ENCODE measurements around the gene SHC3. TPM values are rescaled to one million over a fixed set of nuclear protein-coding genes. Genes with fewer than 3 reads are reported as not detected.
A peak's percentile ranks its signal among the peaks of the same experiment; 100 is the strongest.

Gene SHC3
- total and polyA plus RNA-seq, 2 experiments from 2014 or later = 0.30 to 0.54 TPM

GRCh38 chr9:88995200-88995577, 183.4 kb downstream of the SHC3 start:
- H3K9ac ChIP-seq = no peak overlapping the region
- 65 to 71% methylated on average over 6 of the region's 6 CpGs for WGBS, 2 experiments (ENCODE audit: low coverage in 1 of 2, low lambda C conversion rate in 2 of 2, missing lambda C conversion rate in 2 of 2)
- no peak for DNase-seq
- no peaks in the 10 kb centered on the region for H4K20me1 ChIP-seq (ENCODE audit: insufficient read depth)
- no peaks in the 10 kb centered on the region for H3K36me3 ChIP-seq (ENCODE audit: low read depth)
- no peaks in the 10 kb centered on the region for H3K9me3 ChIP-seq (ENCODE audit: low read depth)
- TF ChIP-seq EZH2 (IDR thresholded peaks at IDR 0.05; ENCODE audit: insufficient read depth, poor library complexity, severe bottlenecking) (no peak), EZH2phosphoT487 (IDR thresholded peaks at IDR 0.05; ENCODE audit: insufficient read depth, low read depth) (no peak)
- H3K4me1 ChIP-seq (ENCODE audit: insufficient read depth) = peaks cover 35% of the 10 kb centered on the region
- no peak overlapping the region for H3K27ac ChIP-seq
- H3K4me3 ChIP-seq = 0 out of 2 replicates have a peak overlapping the region, but pooled peaks have one; percentile 1
- no peaks in the 10 kb centered on the region for H3K9me2 ChIP-seq (ENCODE audit: insufficient read depth)
- H3F3A ChIP-seq (ENCODE audit: insufficient read depth) = peaks cover 9% of the 10 kb centered on the region; the same call in 1 of the 2 replicates
- H2AFZ ChIP-seq = no peak overlapping the region
- H3K79me2 ChIP-seq (ENCODE audit: insufficient read depth) = peaks cover 67% of the 10 kb centered on the region
- H3K27me3 ChIP-seq (replicated peaks; ENCODE audit: insufficient read depth) = no peaks in the 10 kb centered on the region
- H3K4me2 ChIP-seq (ENCODE audit: unreplicated experiment) = peak overlapping the region; percentile 23
- in situ Hi-C loops (cut with MboI) = loop anchor here (10.0 kb wide), 2 partner anchors 250 to 330 kb away; no protein-coding TSS in a partner anchor

GRCh38 chr9:88994469-88995199, 184.0 kb downstream of the SHC3 start:
- Histone ChIP-seq H3K9me3 (ENCODE audit: low read depth) (no peaks in the 10 kb centered on the region), H2AFZ (no peak overlapping the region), H3K27me3 (replicated peaks; ENCODE audit: insufficient read depth) (no peaks in the 10 kb centered on the region), H3K9me2 (ENCODE audit: insufficient read depth) (no peaks in the 10 kb centered on the region), H3K4me3 (0 out of 2 replicates have a peak overlapping the region, but pooled peaks have one; percentile 1), H3K4me2 (ENCODE audit: unreplicated experiment) (peak overlapping the region; percentile 23), H3K79me2 (ENCODE audit: insufficient read depth) (peaks cover 67% of the 10 kb centered on the region), H3F3A (ENCODE audit: insufficient read depth) (peaks cover 11% of the 10 kb centered on the region; the same call in 1 of the 2 replicates), H3K36me3 (ENCODE audit: low read depth) (no peaks in the 10 kb centered on the region), H3K4me1 (ENCODE audit: insufficient read depth) (peaks cover 35% of the 10 kb centered on the region), H3K9ac (no peak overlapping the region), H3K27ac (no peak overlapping the region), H4K20me1 (ENCODE audit: insufficient read depth) (no peaks in the 10 kb centered on the region)
- 59% methylated on average over 9 of the region's 9 CpGs for WGBS, 2 experiments (ENCODE audit: low coverage in 1 of 2, low lambda C conversion rate in 2 of 2, missing lambda C conversion rate in 2 of 2)
- peak; percentile 85 for DNase-seq
- in situ Hi-C loops (cut with MboI) = loop anchor here (10.0 kb wide), 2 partner anchors 250 to 330 kb away; no protein-coding TSS in a partner anchor
- TF ChIP-seq EZH2 (IDR thresholded peaks at IDR 0.05; ENCODE audit: insufficient read depth, poor library complexity, severe bottlenecking) = no peak
- TF ChIP-seq EZH2phosphoT487 (IDR thresholded peaks at IDR 0.05; ENCODE audit: insufficient read depth, low read depth) = no peak

GRCh38 chr9:88993871-88994460, 184.7 kb downstream of the SHC3 start:
- 97% methylated on average over 14 of the region's 14 CpGs for WGBS, 2 experiments (ENCODE audit: low coverage in 1 of 2, low lambda C conversion rate in 2 of 2, missing lambda C conversion rate in 2 of 2)
- no peaks in the 10 kb centered on the region for H4K20me1 ChIP-seq (ENCODE audit: insufficient read depth)
- no peak overlapping the region for H3K4me2 ChIP-seq (ENCODE audit: unreplicated experiment)
- no peak overlapping the region for H2AFZ ChIP-seq
- peaks cover 34% of the 10 kb centered on the region for H3K4me1 ChIP-seq (ENCODE audit: insufficient read depth)
- H3K9ac ChIP-seq = no peak overlapping the region
- H3K9me3 ChIP-seq (ENCODE audit: low read depth) = no peaks in the 10 kb centered on the region
- H3K79me2 ChIP-seq (ENCODE audit: insufficient read depth) = peaks cover 67% of the 10 kb centered on the region
- H3K27ac ChIP-seq = no peak overlapping the region
- no peak for TF ChIP-seq EZH2 (IDR thresholded peaks at IDR 0.05; ENCODE audit: insufficient read depth, poor library complexity, severe bottlenecking)
- no peak for TF ChIP-seq EZH2phosphoT487 (IDR thresholded peaks at IDR 0.05; ENCODE audit: insufficient read depth, low read depth)
- peaks cover 14% of the 10 kb centered on the region; the same call in 1 of the 2 replicates for H3F3A ChIP-seq (ENCODE audit: insufficient read depth)
- H3K27me3 ChIP-seq (replicated peaks; ENCODE audit: insufficient read depth) = no peaks in the 10 kb centered on the region
- H3K36me3 ChIP-seq (ENCODE audit: low read depth) = no peaks in the 10 kb centered on the region
- no peaks in the 10 kb centered on the region for H3K9me2 ChIP-seq (ENCODE audit: insufficient read depth)
- DNase-seq = no peak
- H3K4me3 ChIP-seq = no peak overlapping the region
- in situ Hi-C loops (cut with MboI) = loop anchor here (10.0 kb wide), 2 partner anchors 249 to 329 kb away; no protein-coding TSS in a partner anchor

- Histone ChIP-seq H3K4me2 (ENCODE audit: unreplicated experiment) (peak overlapping the region; percentile 89), H3K9ac (no peak overlapping the region), H3K4me1 (ENCODE audit: insufficient read depth) (peaks cover 33% of the 10 kb centered on the region), H3K27me3 (replicated peaks; ENCODE audit: insufficient read depth) (no peaks in the 10 kb centered on the region), H3K9me3 (ENCODE audit: low read depth) (no peaks in the 10 kb centered on the region), H4K20me1 (ENCODE audit: insufficient read depth) (no peaks in the 10 kb centered on the region), H3K27ac (no peak overlapping the region), H3K4me3 (peak overlapping the region; percentile 84), H3K36me3 (ENCODE audit: low read depth) (no peaks in the 10 kb centered on the region), H3F3A (ENCODE audit: insufficient read depth) (peaks cover 19% of the 10 kb centered on the region), H2AFZ (no peak overlapping the region), H3K9me2 (ENCODE audit: insufficient read depth) (no peaks in the 10 kb centered on the region), H3K79me2 (ENCODE audit: insufficient read depth) (peaks cover 64% of the 10 kb centered on the region)
- in situ Hi-C loops (cut with MboI) = loop anchor here (10.0 kb wide), 2 partner anchors 249 to 329 kb away; no protein-coding TSS in a partner anchor
- TF ChIP-seq EZH2phosphoT487 (IDR thresholded peaks at IDR 0.05; ENCODE audit: insufficient read depth, low read depth) (no peak), EZH2 (IDR thresholded peaks at IDR 0.05; ENCODE audit: insufficient read depth, poor library complexity, severe bottlenecking) (no peak)
- DNase-seq = no peak
- 92 to 96% methylated on average over 2 of the region's 2 CpGs for WGBS, 2 experiments (ENCODE audit: low coverage in 1 of 2, low lambda C conversion rate in 2 of 2, missing lambda C conversion rate in 2 of 2)
Observed at GRCh38 chr9:88993327-88993726, 185.3 kb downstream of the SHC3 start.
